ENCODE data around the gene ADAMTS1. TPM values are rescaled to one million over a fixed set of nuclear protein-coding genes. Genes with fewer than 3 reads are reported as not detected.

ADAMTS1 gene
- total RNA-seq, 1 experiment from 2014 or later, result 1.4 TPM

DNA sequence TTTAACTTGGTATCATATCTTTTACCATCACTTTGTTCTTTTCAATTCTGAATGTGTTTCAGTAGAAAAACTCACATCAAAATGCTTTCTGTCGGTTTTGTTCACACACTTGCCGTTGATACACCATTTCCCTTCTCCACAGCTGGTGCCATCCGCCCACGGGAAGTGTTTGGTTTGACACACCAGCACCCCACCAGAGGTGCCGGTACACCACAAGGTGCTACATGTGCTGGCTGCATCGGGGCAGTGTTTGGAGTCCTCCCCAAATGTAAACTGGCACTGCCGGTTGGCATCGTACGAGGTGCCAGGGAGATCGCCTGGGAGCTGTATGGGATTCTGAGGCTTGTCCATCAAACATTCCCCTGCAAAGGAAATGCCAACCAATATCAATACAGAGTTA lies 5.0 kb downstream of the ADAMTS1 start:
- H3K36me3 Mint-ChIP-seq (ENCODE audit: insufficient read depth, unreplicated experiment), result peaks cover 4% of the 10 kb centered on the region
- TF ChIP-seq, protein P1, sequence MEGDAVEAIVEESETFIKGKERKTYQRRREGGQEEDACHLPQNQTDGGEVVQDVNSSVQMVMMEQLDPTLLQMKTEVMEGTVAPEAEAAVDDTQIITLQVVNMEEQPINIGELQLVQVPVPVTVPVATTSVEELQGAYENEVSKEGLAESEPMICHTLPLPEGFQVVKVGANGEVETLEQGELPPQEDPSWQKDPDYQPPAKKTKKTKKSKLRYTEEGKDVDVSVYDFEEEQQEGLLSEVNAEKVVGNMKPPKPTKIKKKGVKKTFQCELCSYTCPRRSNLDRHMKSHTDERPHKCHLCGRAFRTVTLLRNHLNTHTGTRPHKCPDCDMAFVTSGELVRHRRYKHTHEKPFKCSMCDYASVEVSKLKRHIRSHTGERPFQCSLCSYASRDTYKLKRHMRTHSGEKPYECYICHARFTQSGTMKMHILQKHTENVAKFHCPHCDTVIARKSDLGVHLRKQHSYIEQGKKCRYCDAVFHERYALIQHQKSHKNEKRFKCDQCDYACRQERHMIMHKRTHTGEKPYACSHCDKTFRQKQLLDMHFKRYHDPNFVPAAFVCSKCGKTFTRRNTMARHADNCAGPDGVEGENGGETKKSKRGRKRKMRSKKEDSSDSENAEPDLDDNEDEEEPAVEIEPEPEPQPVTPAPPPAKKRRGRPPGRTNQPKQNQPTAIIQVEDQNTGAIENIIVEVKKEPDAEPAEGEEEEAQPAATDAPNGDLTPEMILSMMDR (IDR thresholded peaks at IDR 0.05; ENCODE audit: unreplicated experiment), result no peak
- no peaks in the 10 kb centered on the region for H3K9me3 Mint-ChIP-seq (ENCODE audit: unreplicated experiment)
- H3K4me3 Mint-ChIP-seq (ENCODE audit: unreplicated experiment), result no peak overlapping the region
- H3K27ac Mint-ChIP-seq (ENCODE audit: low read depth, unreplicated experiment), result no peak overlapping the region
- no TSS peak for BruUV-seq (replicated peaks)
- ChIA-PET CTCF (interaction anchor here (0.6 to 2.5 kb wide), 9 partner anchors 24 to 1938 kb away, joined by 3 to 12 read pairs (median 4); no protein-coding TSS in a partner anchor), POLR2A (interaction anchor here (0.7 kb wide), 2 partner anchors 13 to 1232 kb away, joined by 3 read pairs; no protein-coding TSS in a partner anchor)
- peaks cover 25% of the 10 kb centered on the region for H3K4me1 Mint-ChIP-seq (ENCODE audit: insufficient read depth, unreplicated experiment)
- no peak for DNase-seq (ENCODE audit: unreplicated experiment)
- H3K27me3 Mint-ChIP-seq (ENCODE audit: insufficient read depth, unreplicated experiment), result peaks cover under 1% of the 10 kb centered on the region
- intact Hi-C loops (cut with micrococcal nuclease), result loop anchor here (5.0 to 10.0 kb wide), 2 partner anchors 1377 to 1795 kb away; no protein-coding TSS in a partner anchor

DNA sequence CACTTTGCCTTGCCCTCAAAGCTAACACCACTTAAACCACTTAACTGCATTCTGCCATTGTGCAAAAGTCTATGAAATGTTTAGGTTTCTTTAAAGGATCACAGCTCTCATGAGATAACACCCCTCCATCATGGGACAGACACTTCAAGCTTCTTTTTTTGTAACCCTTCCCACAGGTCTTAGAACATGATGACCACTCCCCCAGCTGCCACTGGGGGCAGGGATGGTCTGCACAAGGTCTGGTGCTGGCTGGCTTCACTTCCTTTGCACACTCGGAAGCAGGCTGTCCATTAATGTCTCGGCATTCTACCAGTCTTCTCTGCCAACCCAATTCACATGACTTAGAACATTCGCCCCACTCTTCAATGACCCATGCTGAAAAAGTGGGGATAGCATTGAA lies 7.7 kb downstream of the ADAMTS1 start:
- Mint-ChIP-seq H3K27ac (ENCODE audit: low read depth, unreplicated experiment) (no peak overlapping the region), H3K27me3 (ENCODE audit: insufficient read depth, unreplicated experiment) (no peaks in the 10 kb centered on the region), H3K36me3 (ENCODE audit: insufficient read depth, unreplicated experiment) (peaks cover 4% of the 10 kb centered on the region), H3K4me3 (ENCODE audit: unreplicated experiment) (no peak overlapping the region), H3K4me1 (ENCODE audit: insufficient read depth, unreplicated experiment) (peaks cover 24% of the 10 kb centered on the region), H3K9me3 (ENCODE audit: unreplicated experiment) (no peaks in the 10 kb centered on the region)
- DNase-seq (ENCODE audit: unreplicated experiment), result no peak
- intact Hi-C loops (cut with micrococcal nuclease), result no loop called here
- no TSS peak for BruUV-seq (replicated peaks)
- ChIA-PET POLR2A (no interaction called here), CTCF (no interaction called here)
- TF ChIP-seq, protein P1 (IDR thresholded peaks at IDR 0.05; ENCODE audit: unreplicated experiment), result no peak

GRCh38 chr21:26836528-26836927 lies 8.7 kb downstream of the ADAMTS1 start:
- CTCF ChIA-PET, result no interaction called here
- POLR2A ChIA-PET, result no interaction called here
- H3K4me1 Mint-ChIP-seq (ENCODE audit: insufficient read depth, unreplicated experiment), result peaks cover 23% of the 10 kb centered on the region

DNA sequence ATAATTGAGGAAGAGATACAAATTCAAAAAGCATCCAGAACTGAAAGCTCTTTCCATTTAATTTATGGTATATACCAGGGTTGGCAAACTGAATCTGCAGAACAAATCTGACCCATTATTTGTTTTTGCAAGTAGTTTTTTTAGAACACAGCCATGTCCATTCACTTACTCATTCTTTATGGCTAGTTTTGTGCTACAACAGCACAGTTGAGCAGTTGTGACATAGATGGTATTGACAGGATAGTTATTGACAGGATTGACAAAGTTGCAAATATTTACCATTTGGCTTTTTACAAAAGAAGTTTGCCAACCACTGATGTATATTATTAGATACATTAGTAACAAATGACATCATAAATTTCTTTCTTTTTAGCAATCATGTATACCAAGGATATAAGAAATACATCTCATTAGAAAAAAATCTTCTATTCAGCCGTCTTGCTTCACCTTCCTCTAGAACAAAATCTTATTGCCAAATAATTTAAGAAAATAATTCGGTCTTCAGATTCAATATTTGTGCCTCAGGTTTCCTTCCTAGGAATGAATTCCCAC lies 9.4 kb downstream of the ADAMTS1 start:
- ChIA-PET POLR2A (no interaction called here), CTCF (no interaction called here)
- Mint-ChIP-seq H3K27ac (ENCODE audit: low read depth, unreplicated experiment) (peak overlapping the region; percentile 67), H3K9me3 (ENCODE audit: unreplicated experiment) (no peaks in the 10 kb centered on the region), H3K27me3 (ENCODE audit: insufficient read depth, unreplicated experiment) (no peaks in the 10 kb centered on the region), H3K36me3 (ENCODE audit: insufficient read depth, unreplicated experiment) (peaks cover 4% of the 10 kb centered on the region), H3K4me3 (ENCODE audit: unreplicated experiment) (no peak overlapping the region), H3K4me1 (ENCODE audit: insufficient read depth, unreplicated experiment) (peaks cover 20% of the 10 kb centered on the region)
- no TSS peak for BruUV-seq (replicated peaks)
- no peak for DNase-seq (ENCODE audit: unreplicated experiment)
- TF ChIP-seq, protein P1 (IDR thresholded peaks at IDR 0.05; ENCODE audit: unreplicated experiment), result no peak
- intact Hi-C loops (cut with micrococcal nuclease), result no loop called here

More at GRCh38 chr21:26836528-26836927, 8.7 kb downstream of the ADAMTS1 start:
- TF ChIP-seq, protein P1 (IDR thresholded peaks at IDR 0.05; ENCODE audit: unreplicated experiment), result no peak
- H3K27ac Mint-ChIP-seq (ENCODE audit: low read depth, unreplicated experiment), result no peak overlapping the region
- BruUV-seq (replicated peaks), result no TSS peak
- no peak for DNase-seq (ENCODE audit: unreplicated experiment)
- no peak overlapping the region for H3K4me3 Mint-ChIP-seq (ENCODE audit: unreplicated experiment)
- intact Hi-C loops (cut with micrococcal nuclease), result no loop called here
- peaks cover 4% of the 10 kb centered on the region for H3K36me3 Mint-ChIP-seq (ENCODE audit: insufficient read depth, unreplicated experiment)
- no peaks in the 10 kb centered on the region for H3K9me3 Mint-ChIP-seq (ENCODE audit: unreplicated experiment)
- no peaks in the 10 kb centered on the region for H3K27me3 Mint-ChIP-seq (ENCODE audit: insufficient read depth, unreplicated experiment)
